Tibial nerve (tissue), 4 donors: Measurements from ENCODE around the gene GHRL. TPM values are rescaled to one million over a fixed set of nuclear protein-coding genes. Genes with fewer than 3 reads are reported as not detected.

Experiments
- DNase-seq, 2 donors: peaks; one replicate each; pipeline ENCODE4 v3.0.0-alpha.2; 2019; ENCODE audit warnings: low spot score in 2 of 2
- H3K27ac ChIP-seq, 4 donors: fragments of 200-600 bp; sonication (generic) in 3 of 4; one replicate each; pipeline ENCODE4 v1.5.1; 2017 to 2019; ENCODE audit warnings: mild to moderate bottlenecking in 1 of 4
- H3K27me3 ChIP-seq, 2 donors: fragments of 200-600 bp; sonication (generic) in 1 of 2; one replicate each; pipeline versions ENCODE4 v1.5.1 to v1.6.0; 2017 to 2019
- H3K36me3 ChIP-seq, 3 donors: fragments of 200-600 bp; sonication (generic); one replicate each; pipeline ENCODE4 v1.5.1; 2018 to 2019
- H3K4me1 ChIP-seq, 4 donors: fragments of 200-600 bp; sonication (generic) in 3 of 4; one replicate each; pipeline ENCODE4 v1.5.1; 2017 to 2019
- H3K4me3 ChIP-seq, 4 donors: fragments of 200-600 bp; sonication (generic) in 3 of 4; one replicate each; pipeline ENCODE4 v1.5.1; 2017 to 2019; ENCODE audit warnings: mild to moderate bottlenecking in 1 of 4, moderate library complexity in 1 of 4
- H3K9me3 ChIP-seq, 4 donors: fragments of 200-600 bp; sonication (generic) in 3 of 4; one replicate each; pipeline ENCODE4 v1.5.1; 2017 to 2019
- CTCF ChIP-seq, 5 experiments: fragments of 200-600 bp in 3 of 5; fragments of 450-650 bp in 2 of 5; sonication (generic) in 3 of 5; IDR thresholded peaks; one replicate each; pipeline ENCODE4 v1.5.1; 2016 to 2019; ENCODE audit warnings: antibody characterized with exemption in 5 of 5, mild to moderate bottlenecking in 3 of 5, moderate library complexity in 2 of 5
- EP300 ChIP-seq, 2 donors: sonication (generic); formaldehyde crosslinking; IDR thresholded peaks; one replicate each; pipeline ENCODE4 v1.6.1; 2017; ENCODE audit warnings: antibody characterized with exemption in 2 of 2, mild to moderate bottlenecking in 1 of 2
- POLR2A ChIP-seq, 2 donors: fragments of 450-650 bp; IDR thresholded peaks; one replicate each; pipeline ENCODE4 v1.6.1; 2017; ENCODE audit warnings: antibody characterized with exemption in 2 of 2, mild to moderate bottlenecking in 2 of 2, moderate library complexity in 2 of 2
- WGBS, 2 donors: methylation state at CpG; one replicate each; pipeline ENCODE4 v1.1.5; 2018; 5-methylcytosine and 5-hydroxymethylcytosine counted together
- total RNA-seq, 4 donors: library from RNA; depleted of rRNA; stranded (reverse); fragments of >200 nt; gene quantifications; one replicate each; pipeline ENCODE4 v1.1.0, GENCODE V29; 2016

Gene GHRL
- total RNA-seq, 4 donors from 2014 or later: 0.60 to 3.7 (median 2.9) TPM; not detected in 1

- H3K27me3 ChIP-seq: no peaks in the 10 kb centered on the region
- H3K4me1 ChIP-seq: peaks cover 0 to 38% (median 12%) of the 10 kb centered on the region in 4 donors
- peak overlapping the region; percentile 81 to 100 (median 89) for H3K4me3 ChIP-seq
- peaks cover 2 to 40% (median 3%) of the 10 kb centered on the region in 3 donors for H3K36me3 ChIP-seq
- no peaks in the 10 kb centered on the region for H3K9me3 ChIP-seq
- DNase-seq: no peak
- H3K27ac ChIP-seq: peak overlapping the region in 1 of 4 donors; percentile 88
- 0 to 13% methylated on average over 2 to 3 of the region's 3 CpGs for WGBS, 2 donors
- no peak for TF ChIP-seq EP300 (IDR thresholded peaks at IDR 0.05)
- no peak for TF ChIP-seq POLR2A (IDR thresholded peaks at IDR 0.05)
- TF ChIP-seq CTCF (IDR thresholded peaks at IDR 0.05): no peak
These were observed 27.1 kb upstream of the GHRL start for GRCh38 chr3:10319804-10320203.

- Histone ChIP-seq H3K4me3 (peak overlapping the region in 2 of 4 donors; percentile 17 to 81), H3K27ac (no peak overlapping the region), H3K4me1 (peaks cover 0 to 38% (median 12%) of the 10 kb centered on the region in 4 donors), H3K27me3 (no peaks in the 10 kb centered on the region), H3K9me3 (no peaks in the 10 kb centered on the region), H3K36me3 (peaks cover 3 to 46% (median 7%) of the 10 kb centered on the region in 3 donors)
- no peak for DNase-seq
- 62 to 63% methylated on average over 6 of the region's 6 CpGs for WGBS, 2 donors
- TF ChIP-seq POLR2A (IDR thresholded peaks at IDR 0.05) (no peak), EP300 (IDR thresholded peaks at IDR 0.05) (no peak), CTCF (IDR thresholded peaks at IDR 0.05) (no peak)
These were observed 26.5 kb upstream of the GHRL start for GRCh38 chr3:10319251-10319650.

- no peaks in the 10 kb centered on the region for H3K9me3 ChIP-seq
- TF ChIP-seq POLR2A (IDR thresholded peaks at IDR 0.05): no peak
- no peak for TF ChIP-seq CTCF (IDR thresholded peaks at IDR 0.05)
- TF ChIP-seq EP300 (IDR thresholded peaks at IDR 0.05): no peak
- peaks cover 0 to 38% (median 12%) of the 10 kb centered on the region in 4 donors for H3K4me1 ChIP-seq
- no peak for DNase-seq
- WGBS, 2 donors: 87 to 94% methylated on average over 3 of the region's 3 CpGs
- no peak overlapping the region for H3K27ac ChIP-seq
- H3K27me3 ChIP-seq: no peaks in the 10 kb centered on the region
- peaks cover 7 to 59% (median 9%) of the 10 kb centered on the region in 3 donors for H3K36me3 ChIP-seq
- H3K4me3 ChIP-seq: no peak overlapping the region
These were observed 25.2 kb upstream of the GHRL start for GRCh38 chr3:10317961-10318350.

- TF ChIP-seq POLR2A (IDR thresholded peaks at IDR 0.05) (no peak), EP300 (IDR thresholded peaks at IDR 0.05) (no peak), CTCF (IDR thresholded peaks at IDR 0.05) (no peak)
- Histone ChIP-seq H3K36me3 (peaks cover 7 to 64% (median 9%) of the 10 kb centered on the region in 3 donors), H3K27me3 (no peaks in the 10 kb centered on the region), H3K4me1 (peaks cover 0 to 38% (median 12%) of the 10 kb centered on the region in 4 donors), H3K27ac (no peak overlapping the region), H3K9me3 (no peaks in the 10 kb centered on the region), H3K4me3 (no peak overlapping the region)
- no peak for DNase-seq
- WGBS, 2 donors: 93 to 95% methylated on average over 4 of the region's 4 CpGs
These were observed 24.7 kb upstream of the GHRL start for GRCh38 chr3:10317311-10317960.

- H3K4me1 ChIP-seq: peaks cover 0 to 34% (median 12%) of the 10 kb centered on the region in 4 donors
- no peak for DNase-seq
- H3K27me3 ChIP-seq: no peaks in the 10 kb centered on the region
- peaks cover 7 to 80% (median 20%) of the 10 kb centered on the region in 3 donors for H3K36me3 ChIP-seq
- H3K27ac ChIP-seq: no peak overlapping the region
- TF ChIP-seq POLR2A (IDR thresholded peaks at IDR 0.05) (no peak), CTCF (IDR thresholded peaks at IDR 0.05) (no peak), EP300 (IDR thresholded peaks at IDR 0.05) (no peak)
- 87 to 88% methylated on average over 4 of the region's 4 CpGs for WGBS, 2 donors
- H3K4me3 ChIP-seq: no peak overlapping the region
- no peaks in the 10 kb centered on the region for H3K9me3 ChIP-seq
These were observed 23.1 kb upstream of the GHRL start for GRCh38 chr3:10315771-10316344.
